ENCODE results near the gene CARHSP1.
"Not testable (repeated sequence)": the region's sequence is repeated elsewhere in the genome, so short reads cannot be mapped to it uniquely, and the experiment has no call there.

The CARHSP1 gene

GRCh38 chr16:8868416-8869211, at the start of gene CARHSP1:
Gene CARHSP1 (minus strand): TSS chr16:8869006. CDS start chr16:8859328, 9,678 bp downstream.
- peak; percentile 91 for DNase-seq (ENCODE audit: low spot score)

- DNase-seq (ENCODE audit: low spot score): not testable (repeated sequence)
Observed at GRCh38 chr16:8917336-8917735, 48.5 kb upstream of the CARHSP1 start.

GRCh38 chr16:8916541-8917225, 47.9 kb upstream of the CARHSP1 start:
- DNase-seq (ENCODE audit: low spot score): no peak

- no peak for DNase-seq (ENCODE audit: low spot score)
Observed at GRCh38 chr16:8915722-8916301, 47.0 kb upstream of the CARHSP1 start.

GRCh38 chr16:8914098-8914497, 45.3 kb upstream of the CARHSP1 start:
- DNase-seq (ENCODE audit: low spot score): no peak

GRCh38 chr16:8912793-8913192, 44.0 kb upstream of the CARHSP1 start:
- no peak for DNase-seq (ENCODE audit: low spot score)

- DNase-seq (ENCODE audit: low spot score): no peak
Observed at GRCh38 chr16:8910811-8911210, 42.0 kb upstream of the CARHSP1 start.

- DNase-seq (ENCODE audit: low spot score): no peak
Observed at GRCh38 chr16:8908810-8909468, 40.1 kb upstream of the CARHSP1 start.

GRCh38 chr16:8907096-8907495, 38.3 kb upstream of the CARHSP1 start:
- DNase-seq (ENCODE audit: low spot score): no peak

- DNase-seq (ENCODE audit: low spot score): no peak
Observed at GRCh38 chr16:8905795-8906591, 37.2 kb upstream of the CARHSP1 start.

GRCh38 chr16:8905168-8905762, 36.5 kb upstream of the CARHSP1 start:
- DNase-seq (ENCODE audit: low spot score): peak; percentile 59

GRCh38 chr16:8904018-8904430, 35.2 kb upstream of the CARHSP1 start:
- no peak for DNase-seq (ENCODE audit: low spot score)

GRCh38 chr16:8903004-8903403, 34.2 kb upstream of the CARHSP1 start:
- no peak for DNase-seq (ENCODE audit: low spot score)

GRCh38 chr16:8901320-8901861, 32.6 kb upstream of the CARHSP1 start:
- DNase-seq (ENCODE audit: low spot score): no peak

- no peak for DNase-seq (ENCODE audit: low spot score)
Observed at GRCh38 chr16:8900343-8900742, 31.5 kb upstream of the CARHSP1 start.

- no peak for DNase-seq (ENCODE audit: low spot score)
Observed at GRCh38 chr16:8899709-8900317, 31.0 kb upstream of the CARHSP1 start.

- DNase-seq (ENCODE audit: low spot score): no peak
Observed at GRCh38 chr16:8898660-8899318, 30.0 kb upstream of the CARHSP1 start.

GRCh38 chr16:8894736-8895334, 26.0 kb upstream of the CARHSP1 start:
- no peak for DNase-seq (ENCODE audit: low spot score)

- DNase-seq (ENCODE audit: low spot score): no peak
Observed at GRCh38 chr16:8893976-8894690, 25.3 kb upstream of the CARHSP1 start.
